Loucy (cell line): Measurements from ENCODE around the gene RIMKLB.

Experiments used
- EZH2phosphoT487 ChIP-seq: fragments of 200-600 bp; IDR thresholded peaks from 2 replicates; pipeline ENCODE4 v1.6.1; 2018; ENCODE audit warnings: antibody characterized with exemption, mild to moderate bottlenecking, moderate library complexity, borderline replicate concordance
- TF ChIP-seq, protein P1 (sequence below): fragments of 200-600 bp; sonication (generic); conservative IDR thresholded peaks from 2 replicates; pipeline ENCODE4 v1.5.1; 2014; ENCODE audit warnings: mild to moderate bottlenecking, antibody characterized with exemption, low read length

DNA sequence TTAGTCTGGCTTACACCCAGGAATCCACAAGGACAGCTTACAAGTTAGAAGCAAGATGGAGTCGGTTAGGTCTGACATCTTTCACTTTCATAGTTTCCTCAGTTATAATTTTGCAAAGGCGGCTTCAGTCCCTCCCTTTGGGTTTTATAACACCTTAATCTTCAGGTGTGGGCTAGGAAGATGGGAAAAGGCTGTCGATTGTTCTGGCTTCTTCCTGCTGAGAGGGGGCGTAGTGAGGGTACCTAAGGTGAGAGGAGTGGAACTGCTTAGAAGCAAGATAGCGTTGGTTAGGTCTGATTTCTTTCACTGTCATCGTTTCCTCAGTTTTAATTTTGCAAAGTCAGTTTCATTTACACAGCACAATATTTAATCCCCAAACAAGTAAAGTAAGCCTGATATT, 134.7 kb downstream of the RIMKLB start:
- TF ChIP-seq, protein P1, sequence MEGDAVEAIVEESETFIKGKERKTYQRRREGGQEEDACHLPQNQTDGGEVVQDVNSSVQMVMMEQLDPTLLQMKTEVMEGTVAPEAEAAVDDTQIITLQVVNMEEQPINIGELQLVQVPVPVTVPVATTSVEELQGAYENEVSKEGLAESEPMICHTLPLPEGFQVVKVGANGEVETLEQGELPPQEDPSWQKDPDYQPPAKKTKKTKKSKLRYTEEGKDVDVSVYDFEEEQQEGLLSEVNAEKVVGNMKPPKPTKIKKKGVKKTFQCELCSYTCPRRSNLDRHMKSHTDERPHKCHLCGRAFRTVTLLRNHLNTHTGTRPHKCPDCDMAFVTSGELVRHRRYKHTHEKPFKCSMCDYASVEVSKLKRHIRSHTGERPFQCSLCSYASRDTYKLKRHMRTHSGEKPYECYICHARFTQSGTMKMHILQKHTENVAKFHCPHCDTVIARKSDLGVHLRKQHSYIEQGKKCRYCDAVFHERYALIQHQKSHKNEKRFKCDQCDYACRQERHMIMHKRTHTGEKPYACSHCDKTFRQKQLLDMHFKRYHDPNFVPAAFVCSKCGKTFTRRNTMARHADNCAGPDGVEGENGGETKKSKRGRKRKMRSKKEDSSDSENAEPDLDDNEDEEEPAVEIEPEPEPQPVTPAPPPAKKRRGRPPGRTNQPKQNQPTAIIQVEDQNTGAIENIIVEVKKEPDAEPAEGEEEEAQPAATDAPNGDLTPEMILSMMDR: no peak
- no peak for TF ChIP-seq EZH2phosphoT487
